Astrocyte (in vitro differentiated cells and primary cell): ENCODE results near the gene FLRT2.

Experiments
- CTCF ChIP-seq: IDR thresholded peaks from 2 replicates; pipeline ENCODE4 v1.5.1; 2011; ENCODE audit warnings: low read depth, mild to moderate bottlenecking, inconsistent platforms, low read length, moderate library complexity; ENCODE audit not compliant: insufficient read depth
- EZH2 ChIP-seq: IDR thresholded peaks from 2 replicates; pipeline ENCODE4 v1.6.1; 2012; ENCODE audit warnings: mild to moderate bottlenecking, low read length, inconsistent platforms; ENCODE audit not compliant: insufficient read depth

GRCh38 chr14:85594217-85594616 lies 64.3 kb downstream of the FLRT2 start:
- TF ChIP-seq CTCF (no peak), EZH2 (no peak)
